Stomach smooth muscle (tissue), 2 donors: Measurements from ENCODE around the gene SSR3.
"Not testable (repeated sequence)": the region's sequence is repeated elsewhere in the genome, so short reads cannot be mapped to it uniquely, and the experiment has no call there.

ENCODE experiments used
- H3K27ac ChIP-seq: one replicate; pipeline ENCODE4 v1.7.0; 2013; ENCODE audit warnings: mild to moderate bottlenecking, low read length, inconsistent platforms
- H3K27me3 ChIP-seq, 2 donors: one replicate each; pipeline ENCODE4 v1.7.0; 2013; ENCODE audit warnings: low read length in 2 of 2; ENCODE audit not compliant: insufficient read depth in 2 of 2, control insufficient read depth in 1 of 2
- H3K36me3 ChIP-seq, 2 donors: one replicate each; pipeline ENCODE4 v1.7.0; 2013; ENCODE audit warnings: low read length in 2 of 2; ENCODE audit not compliant: control insufficient read depth in 2 of 2, insufficient read depth in 2 of 2
- H3K4me1 ChIP-seq: one replicate; pipeline ENCODE4 v1.7.0; 2013; ENCODE audit warnings: low read length; ENCODE audit not compliant: control insufficient read depth, insufficient read depth
- H3K4me3 ChIP-seq, 2 donors: one replicate each; pipeline ENCODE4 v1.7.0; 2013; ENCODE audit warnings: low read length in 2 of 2
- H3K9ac ChIP-seq, 2 donors: one replicate each; pipeline ENCODE4 v1.7.0; 2013; ENCODE audit warnings: low read length in 2 of 2, mild to moderate bottlenecking in 1 of 2
- H3K9me3 ChIP-seq, 2 donors: one replicate each; pipeline ENCODE4 v1.7.0; 2013; ENCODE audit warnings: low read length in 2 of 2; ENCODE audit not compliant: control insufficient read depth in 2 of 2
- donor health status: healthy.
- donor health status: Pancreatic carcinoma.

The SSR3 gene

GRCh38 chr3:156575641-156576040, 20.7 kb upstream of the SSR3 start:
- no peak overlapping the region for H3K27ac ChIP-seq
- H3K4me1 ChIP-seq, result no peaks in the 10 kb centered on the region
- H3K9me3 ChIP-seq, result no peaks in the 10 kb centered on the region
- H3K27me3 ChIP-seq, result no peaks in the 10 kb centered on the region
- no peaks in the 10 kb centered on the region for H3K36me3 ChIP-seq
- H3K9ac ChIP-seq, result no peak overlapping the region
- H3K4me3 ChIP-seq, result no peak overlapping the region

- not testable (repeated sequence) for H3K36me3 ChIP-seq, H3K27me3 ChIP-seq, H3K9me3 ChIP-seq, H3K4me3 ChIP-seq, H3K27ac ChIP-seq, H3K9ac ChIP-seq, H3K4me1 ChIP-seq
Measured at GRCh38 chr3:156569881-156570280, 15.0 kb upstream of the SSR3 start.

GRCh38 chr3:156569016-156569415, 14.1 kb upstream of the SSR3 start:
- H3K4me1 ChIP-seq, H3K36me3 ChIP-seq, H3K9me3 ChIP-seq, H3K27me3 ChIP-seq, H3K9ac ChIP-seq, H3K27ac ChIP-seq, H3K4me3 ChIP-seq: not testable (repeated sequence)

GRCh38 chr3:156563900-156564682, 9.2 kb upstream of the SSR3 start:
- H3K9ac ChIP-seq, result no peak overlapping the region
- no peak overlapping the region for H3K27ac ChIP-seq
- H3K9me3 ChIP-seq, result no peaks in the 10 kb centered on the region
- no peak overlapping the region for H3K4me3 ChIP-seq
- H3K36me3 ChIP-seq, result no peaks in the 10 kb centered on the region
- H3K4me1 ChIP-seq, result no peaks in the 10 kb centered on the region
- no peaks in the 10 kb centered on the region for H3K27me3 ChIP-seq

- H3K36me3 ChIP-seq, H3K27me3 ChIP-seq, H3K9ac ChIP-seq, H3K4me1 ChIP-seq, H3K9me3 ChIP-seq, H3K4me3 ChIP-seq, H3K27ac ChIP-seq: not testable (repeated sequence)
Measured at GRCh38 chr3:156562486-156562885, 7.6 kb upstream of the SSR3 start.

- no peaks in the 10 kb centered on the region for H3K36me3 ChIP-seq
- no peaks in the 10 kb centered on the region for H3K27me3 ChIP-seq
- no peak overlapping the region for H3K9ac ChIP-seq
- H3K9me3 ChIP-seq, result no peaks in the 10 kb centered on the region
- no peaks in the 10 kb centered on the region for H3K4me1 ChIP-seq
- H3K4me3 ChIP-seq, result no peak overlapping the region
- no peak overlapping the region for H3K27ac ChIP-seq
Measured at GRCh38 chr3:156561533-156561932, 6.6 kb upstream of the SSR3 start.

GRCh38 chr3:156559321-156559720, 4.4 kb upstream of the SSR3 start:
- Histone ChIP-seq H3K27ac (no peak overlapping the region), H3K9ac (no peak overlapping the region), H3K9me3 (no peaks in the 10 kb centered on the region), H3K4me1 (no peaks in the 10 kb centered on the region), H3K36me3 (no peaks in the 10 kb centered on the region), H3K27me3 (no peaks in the 10 kb centered on the region), H3K4me3 (no peak overlapping the region)

- H3K9ac ChIP-seq, result no peak overlapping the region
- no peaks in the 10 kb centered on the region for H3K9me3 ChIP-seq
- H3K4me1 ChIP-seq, result peaks cover 3% of the 10 kb centered on the region
- no peak overlapping the region for H3K27ac ChIP-seq
- H3K4me3 ChIP-seq, result no peak overlapping the region
- H3K27me3 ChIP-seq, result no peaks in the 10 kb centered on the region
- no peaks in the 10 kb centered on the region for H3K36me3 ChIP-seq
Measured at GRCh38 chr3:156558389-156558788, 3.5 kb upstream of the SSR3 start.

GRCh38 chr3:156554515-156554841, 439 bp downstream of the SSR3 start:
- Histone ChIP-seq H3K27me3 (no peaks in the 10 kb centered on the region), H3K4me3 (peak overlapping the region; percentile 72 to 91), H3K9ac (peak overlapping the region; percentile 73 to 81), H3K36me3 (peaks cover 3 to 7% of the 10 kb centered on the region in 2 donors), H3K9me3 (no peaks in the 10 kb centered on the region), H3K27ac (peak overlapping the region; percentile 53), H3K4me1 (peaks cover 5% of the 10 kb centered on the region)

GRCh38 chr3:156553705-156554356, 1.1 kb downstream of the SSR3 start:
- Histone ChIP-seq H3K27me3 (no peaks in the 10 kb centered on the region), H3K27ac (no peak overlapping the region), H3K36me3 (peaks cover 3 to 7% of the 10 kb centered on the region in 2 donors), H3K4me1 (peaks cover 5% of the 10 kb centered on the region), H3K9me3 (no peaks in the 10 kb centered on the region), H3K4me3 (peak overlapping the region; percentile 72 to 91), H3K9ac (peak overlapping the region; percentile 60 to 81)

- H3K4me1 ChIP-seq, result peaks cover 5% of the 10 kb centered on the region
- peak overlapping the region in 1 of 2 donors; percentile 91 for H3K4me3 ChIP-seq
- H3K27me3 ChIP-seq, result no peaks in the 10 kb centered on the region
- H3K9me3 ChIP-seq, result no peaks in the 10 kb centered on the region
- no peak overlapping the region for H3K27ac ChIP-seq
- H3K36me3 ChIP-seq, result peaks cover 6 to 13% of the 10 kb centered on the region in 2 donors
- no peak overlapping the region for H3K9ac ChIP-seq
Measured at GRCh38 chr3:156552973-156553372, 1.9 kb downstream of the SSR3 start.
